ENCODE results near the gene LBR.

GRCh38 chr1:225471109-225471452, 43.2 kb upstream of the LBR start:
- TF ChIP-seq EZH2 (IDR thresholded peaks at IDR 0.05; ENCODE audit: borderline replicate concordance, low read depth, low read length, severe bottlenecking) (no peak), CTCF (IDR thresholded peaks at IDR 0.05; ENCODE audit: borderline replicate concordance, extremely low read depth, low read length, poor library complexity, severe bottlenecking) (no peak)
